ENCODE measurements around the gene YBX1.

Gene YBX1

GRCh38 chr1:42735477-42736105, 53.4 kb downstream of the YBX1 start:
- DNase-seq: no peak

GRCh38 chr1:42736152-42736551, 53.9 kb downstream of the YBX1 start:
- DNase-seq: no peak

- DNase-seq: no peak
These were observed 54.5 kb downstream of the YBX1 start for GRCh38 chr1:42736571-42737200.

GRCh38 chr1:42737257-42737656, 55.0 kb downstream of the YBX1 start:
- DNase-seq: no peak

- DNase-seq: no peak
These were observed 55.9 kb downstream of the YBX1 start for GRCh38 chr1:42737986-42738677.

GRCh38 chr1:42738678-42739226, 56.5 kb downstream of the YBX1 start:
- DNase-seq: no peak

- DNase-seq: no peak
These were observed 57.8 kb downstream of the YBX1 start, which contains the start of gene CLDN19 for GRCh38 chr1:42739753-42740700. Gene CLDN19, minus strand, starts transcription at chr1:42740236. Its CDS starts 173 bp downstream, at chr1:42740063.

GRCh38 chr1:42740851-42741580, 58.8 kb downstream of the YBX1 start:
- no peak for DNase-seq

- no peak for DNase-seq
These were observed 59.5 kb downstream of the YBX1 start for GRCh38 chr1:42741706-42742105.

- no peak for DNase-seq
These were observed 59.9 kb downstream of the YBX1 start for GRCh38 chr1:42742141-42742540.

GRCh38 chr1:42742617-42743316, 60.5 kb downstream of the YBX1 start:
- DNase-seq: no peak

- DNase-seq: no peak
These were observed 61.3 kb downstream of the YBX1 start for GRCh38 chr1:42743317-42744147.

GRCh38 chr1:42744148-42744413, 61.9 kb downstream of the YBX1 start:
- DNase-seq: no peak

- no peak for DNase-seq
These were observed 63.6 kb downstream of the YBX1 start for GRCh38 chr1:42745851-42746250.

GRCh38 chr1:42746436-42747105, 64.4 kb downstream of the YBX1 start:
- no peak for DNase-seq

- peak; percentile 39 for DNase-seq
These were observed 64.9 kb downstream of the YBX1 start for GRCh38 chr1:42747125-42747524.

GRCh38 chr1:42748021-42748420, 65.8 kb downstream of the YBX1 start:
- no peak for DNase-seq

- no peak for DNase-seq
These were observed 66.5 kb downstream of the YBX1 start for GRCh38 chr1:42748461-42749410.

- no peak for DNase-seq
These were observed 67.8 kb downstream of the YBX1 start for GRCh38 chr1:42750041-42750440.
